ENCODE measurements around the gene UNC119.

The UNC119 gene

DNA sequence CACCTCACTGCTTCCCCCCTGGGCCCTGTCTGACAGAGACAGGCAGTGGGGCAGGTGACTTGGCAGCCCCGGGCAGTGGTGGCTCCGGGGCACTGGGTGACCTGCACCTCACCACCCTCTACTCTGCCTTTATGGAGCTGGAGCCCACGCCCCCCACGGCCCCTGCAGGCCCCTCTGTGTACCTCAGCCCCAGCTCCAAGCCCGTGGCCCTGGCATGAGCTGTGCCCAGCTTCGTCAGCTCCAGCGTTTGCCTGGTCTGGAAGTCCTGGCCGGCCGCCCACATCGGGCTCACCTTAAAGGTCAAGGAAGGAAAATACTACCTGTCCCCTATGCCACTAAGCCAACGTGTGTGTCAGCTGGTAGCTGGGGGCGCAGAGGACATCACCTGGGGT lies 15.2 kb downstream of the UNC119 start:
- Histone ChIP-seq H3K4me1 (ENCODE audit: insufficient read depth, low read length) (no peaks in the 10 kb centered on the region), H3K36me3 (ENCODE audit: insufficient read depth, low read depth, low read length) (no peaks in the 10 kb centered on the region), H3K9ac (ENCODE audit: low read depth, low read length) (no peak overlapping the region), H3K27me3 (ENCODE audit: insufficient read depth, low read length) (no peaks in the 10 kb centered on the region), H3K9me3 (ENCODE audit: insufficient read depth, low read depth, low read length) (no peaks in the 10 kb centered on the region), H3K27ac (ENCODE audit: low read length) (no peak overlapping the region), H3K4me3 (ENCODE audit: low read length) (no peak overlapping the region)

DNA sequence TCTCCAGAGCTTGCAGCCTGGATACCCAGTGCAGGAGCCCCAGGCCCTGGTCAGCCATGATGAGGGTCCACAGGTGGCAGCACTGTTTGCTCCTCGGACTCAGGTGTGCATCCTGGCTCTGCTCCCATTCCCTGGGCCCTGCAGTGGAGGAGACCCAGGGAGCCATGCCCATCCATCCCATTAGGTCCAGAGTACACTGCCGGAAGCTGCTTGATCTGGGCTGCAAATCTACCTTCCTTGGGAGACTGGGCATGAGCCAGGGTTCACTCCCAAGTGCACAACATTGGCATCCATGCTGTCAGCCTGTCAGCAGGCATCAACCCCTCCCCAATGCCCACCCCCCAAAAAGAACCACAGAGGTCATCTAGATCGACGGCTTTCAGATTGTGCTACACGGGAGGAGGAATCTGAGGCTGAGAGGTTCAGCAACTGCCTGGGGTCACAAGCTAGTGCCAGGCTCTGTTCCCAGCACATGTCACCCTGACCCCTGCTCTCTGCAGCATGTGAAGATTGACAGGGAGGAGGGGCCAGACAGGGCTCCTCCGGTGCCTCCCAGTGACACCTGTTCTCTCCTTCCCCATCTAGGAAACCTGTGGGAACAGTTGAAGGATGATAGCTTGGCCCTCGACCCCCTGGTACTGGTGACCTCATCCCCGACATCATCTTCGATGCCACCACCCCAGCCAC lies 15.7 kb downstream of the UNC119 start:
- Histone ChIP-seq H3K27me3 (ENCODE audit: insufficient read depth, low read length) (no peaks in the 10 kb centered on the region), H3K4me1 (ENCODE audit: insufficient read depth, low read length) (no peaks in the 10 kb centered on the region), H3K27ac (ENCODE audit: low read length) (no peak overlapping the region), H3K9ac (ENCODE audit: low read depth, low read length) (no peak overlapping the region), H3K4me3 (ENCODE audit: low read length) (no peak overlapping the region), H3K9me3 (ENCODE audit: insufficient read depth, low read depth, low read length) (no peaks in the 10 kb centered on the region), H3K36me3 (ENCODE audit: insufficient read depth, low read depth, low read length) (no peaks in the 10 kb centered on the region)

DNA sequence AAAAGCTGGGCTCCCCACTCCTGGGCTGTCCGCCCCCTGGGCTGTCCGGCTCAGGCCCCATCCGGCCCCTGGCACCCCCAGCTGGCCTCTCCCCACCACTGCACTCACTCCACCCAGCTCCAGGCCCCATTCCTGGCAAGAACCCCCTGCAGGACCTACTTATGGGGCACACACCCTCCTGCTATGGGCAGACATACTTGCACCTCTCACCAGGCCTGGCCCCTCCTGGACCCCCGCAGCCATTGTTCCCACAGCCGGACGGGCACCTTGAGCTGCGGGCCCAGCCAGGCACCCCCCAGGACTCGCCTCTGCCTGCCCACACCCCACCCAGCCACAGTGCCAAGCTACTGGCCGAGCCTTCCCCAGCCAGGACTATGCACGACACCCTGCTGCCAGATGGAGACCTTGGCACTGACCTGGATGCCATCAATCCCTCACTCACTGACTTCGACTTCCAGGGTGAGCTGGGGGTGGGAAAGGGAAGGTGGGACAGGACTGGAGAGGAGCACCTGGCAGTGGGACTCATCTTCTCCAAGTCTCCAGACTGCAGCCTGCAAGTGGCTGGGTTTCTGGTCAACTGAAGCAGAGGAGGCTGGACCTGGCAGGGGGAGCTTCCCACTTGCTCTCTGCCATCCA lies 17.6 kb downstream of the UNC119 start:
- Histone ChIP-seq H3K36me3 (ENCODE audit: insufficient read depth, low read depth, low read length) (no peaks in the 10 kb centered on the region), H3K4me3 (ENCODE audit: low read length) (no peak overlapping the region), H3K4me1 (ENCODE audit: insufficient read depth, low read length) (no peaks in the 10 kb centered on the region), H3K27ac (ENCODE audit: low read length) (no peak overlapping the region), H3K9me3 (ENCODE audit: insufficient read depth, low read depth, low read length) (no peaks in the 10 kb centered on the region), H3K27me3 (ENCODE audit: insufficient read depth, low read length) (no peaks in the 10 kb centered on the region), H3K9ac (ENCODE audit: low read depth, low read length) (no peak overlapping the region)

DNA sequence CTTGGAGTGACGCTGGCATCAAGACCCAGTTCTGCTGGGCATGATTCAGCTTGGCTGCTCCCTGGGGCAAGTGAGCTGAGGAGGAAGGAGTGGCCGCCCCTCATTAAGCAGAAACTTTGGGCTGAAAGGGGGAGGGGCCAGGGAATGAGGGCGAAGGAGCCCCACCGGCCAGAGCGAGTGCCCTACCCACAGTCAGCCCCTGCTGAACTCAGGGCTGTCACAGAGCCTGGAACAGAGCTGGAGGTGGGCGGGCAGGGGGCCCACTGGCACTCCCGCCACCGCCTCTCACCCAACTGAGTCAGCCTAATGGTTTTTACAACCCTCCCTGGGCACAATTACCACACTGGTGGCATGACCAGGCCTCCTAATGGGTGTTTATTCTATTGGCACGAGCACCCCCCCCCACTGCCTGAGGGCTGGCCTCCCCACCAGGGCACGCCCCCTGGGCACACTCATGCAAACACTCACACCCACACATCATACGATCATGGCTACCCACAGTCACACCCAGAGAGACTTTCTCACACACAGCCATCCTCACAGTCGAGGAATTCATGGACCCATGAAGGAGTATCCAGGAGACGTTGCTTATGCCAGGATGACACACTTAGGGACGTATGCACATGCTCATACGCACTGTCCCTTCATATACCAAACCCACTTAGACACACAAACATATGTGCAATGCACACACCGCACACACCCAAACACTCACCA lies 19.2 kb downstream of the UNC119 start:
- H3K27ac ChIP-seq (ENCODE audit: low read length), result no peak overlapping the region
- H3K27me3 ChIP-seq (ENCODE audit: insufficient read depth, low read length), result no peaks in the 10 kb centered on the region
- no peaks in the 10 kb centered on the region for H3K4me1 ChIP-seq (ENCODE audit: insufficient read depth, low read length)

DNA sequence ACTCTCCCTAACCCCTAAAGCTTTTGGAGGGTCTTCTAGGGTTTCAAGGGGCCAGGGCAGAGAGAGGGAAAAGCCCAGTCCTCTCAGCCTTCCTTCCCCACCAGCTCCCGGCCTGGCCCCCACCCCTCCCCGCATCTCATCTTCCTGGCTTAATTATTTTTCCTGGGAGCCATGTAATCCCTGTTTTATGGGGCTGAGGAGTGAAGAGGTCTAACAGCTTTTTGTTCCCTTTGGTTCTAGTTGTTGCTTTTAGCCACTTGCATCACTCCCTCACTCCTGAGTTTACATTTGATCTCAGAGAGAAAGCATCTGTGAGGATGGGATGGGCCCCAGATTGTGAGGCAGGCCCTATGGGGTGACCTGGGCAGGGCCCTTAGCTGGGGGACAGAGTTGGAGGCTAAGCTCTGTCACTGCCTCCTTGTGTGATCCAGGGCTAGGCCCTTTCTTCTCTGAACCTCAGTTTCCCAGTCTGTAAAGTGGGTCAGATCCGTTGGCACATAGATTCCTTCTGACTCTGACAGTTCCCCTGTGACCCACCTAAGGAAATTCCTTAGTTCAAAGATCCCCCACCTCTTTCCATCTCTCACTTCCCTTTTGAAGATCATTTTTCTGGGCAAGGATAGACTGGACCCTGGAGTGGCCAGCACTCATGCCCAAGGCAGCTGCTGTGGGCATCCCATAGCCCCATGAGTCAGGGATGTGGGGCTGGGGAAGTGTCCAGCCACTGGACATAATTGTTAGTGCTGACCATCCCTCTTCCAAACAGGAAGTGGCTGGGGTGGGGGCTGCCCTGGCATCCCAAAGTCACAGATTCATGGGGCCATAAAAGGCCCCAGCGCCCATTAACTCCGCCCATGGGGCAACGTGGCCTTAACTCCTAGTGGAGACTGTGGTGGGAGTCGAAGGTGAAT lies 20.1 kb downstream of the UNC119 start:
- Histone ChIP-seq H3K27me3 (ENCODE audit: insufficient read depth, low read length) (no peaks in the 10 kb centered on the region), H3K36me3 (ENCODE audit: insufficient read depth, low read depth, low read length) (no peaks in the 10 kb centered on the region), H3K9ac (ENCODE audit: low read depth, low read length) (no peak overlapping the region), H3K4me1 (ENCODE audit: insufficient read depth, low read length) (no peaks in the 10 kb centered on the region), H3K4me3 (ENCODE audit: low read length) (no peak overlapping the region), H3K27ac (ENCODE audit: low read length) (no peak overlapping the region), H3K9me3 (ENCODE audit: insufficient read depth, low read depth, low read length) (no peaks in the 10 kb centered on the region)

More for the DNA sequence above, 19.2 kb downstream of the UNC119 start:
- no peaks in the 10 kb centered on the region for H3K36me3 ChIP-seq (ENCODE audit: insufficient read depth, low read depth, low read length)
- H3K9ac ChIP-seq (ENCODE audit: low read depth, low read length), result no peak overlapping the region
- no peaks in the 10 kb centered on the region for H3K9me3 ChIP-seq (ENCODE audit: insufficient read depth, low read depth, low read length)
- no peak overlapping the region for H3K4me3 ChIP-seq (ENCODE audit: low read length)

DNA sequence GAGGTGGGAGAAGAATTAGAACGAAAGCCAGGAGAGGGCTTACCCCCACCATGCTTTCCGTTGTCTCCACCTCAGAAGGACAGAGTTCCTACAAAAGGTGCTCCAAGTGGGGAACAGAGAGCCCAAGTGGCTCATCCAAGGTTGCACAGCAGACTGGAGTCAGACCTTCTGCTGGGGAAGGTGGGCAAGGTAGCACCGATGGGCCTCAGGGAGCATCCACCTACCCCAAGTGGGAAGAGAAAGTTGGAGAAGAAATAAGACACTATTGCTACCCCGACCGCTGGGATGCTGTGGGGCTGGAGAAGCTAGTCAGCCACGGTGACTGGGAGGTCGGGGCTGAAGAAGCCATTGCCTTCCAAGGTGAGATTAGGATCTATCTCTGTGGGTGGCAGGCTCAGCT lies 21.5 kb downstream of the UNC119 start:
- no peaks in the 10 kb centered on the region for H3K4me1 ChIP-seq (ENCODE audit: insufficient read depth, low read length)
- H3K27me3 ChIP-seq (ENCODE audit: insufficient read depth, low read length), result no peaks in the 10 kb centered on the region
- no peak overlapping the region for H3K27ac ChIP-seq (ENCODE audit: low read length)

DNA sequence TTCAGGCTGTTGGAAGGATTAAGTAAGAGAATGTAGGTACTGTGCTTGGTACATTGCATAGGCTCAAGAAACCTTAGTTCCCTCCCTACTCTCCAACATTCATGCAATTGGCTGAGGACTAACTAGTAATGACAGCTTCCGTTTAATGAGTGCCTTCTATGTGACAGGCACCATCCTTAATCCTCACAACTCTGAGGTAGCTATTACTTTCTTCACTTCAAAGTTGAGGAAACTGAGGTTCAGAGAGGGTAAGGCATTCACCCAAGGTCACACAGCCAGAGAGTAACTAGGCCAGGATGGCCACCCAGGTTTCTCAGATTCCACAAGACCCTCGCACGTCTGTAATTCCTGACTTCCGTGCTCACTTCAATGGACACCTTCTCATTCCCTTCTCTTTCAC lies 22.2 kb downstream of the UNC119 start:
- no peaks in the 10 kb centered on the region for H3K36me3 ChIP-seq (ENCODE audit: insufficient read depth, low read depth, low read length)
- H3K4me3 ChIP-seq (ENCODE audit: low read length), result no peak overlapping the region
- H3K27me3 ChIP-seq (ENCODE audit: insufficient read depth, low read length), result no peaks in the 10 kb centered on the region
- no peaks in the 10 kb centered on the region for H3K4me1 ChIP-seq (ENCODE audit: insufficient read depth, low read length)
- no peak overlapping the region for H3K9ac ChIP-seq (ENCODE audit: low read depth, low read length)
- H3K9me3 ChIP-seq (ENCODE audit: insufficient read depth, low read depth, low read length), result no peaks in the 10 kb centered on the region
- no peak overlapping the region for H3K27ac ChIP-seq (ENCODE audit: low read length)

More for the DNA sequence above, 21.5 kb downstream of the UNC119 start:
- Histone ChIP-seq H3K9me3 (ENCODE audit: insufficient read depth, low read depth, low read length) (no peaks in the 10 kb centered on the region), H3K36me3 (ENCODE audit: insufficient read depth, low read depth, low read length) (no peaks in the 10 kb centered on the region), H3K9ac (ENCODE audit: low read depth, low read length) (no peak overlapping the region), H3K4me3 (ENCODE audit: low read length) (no peak overlapping the region)

DNA sequence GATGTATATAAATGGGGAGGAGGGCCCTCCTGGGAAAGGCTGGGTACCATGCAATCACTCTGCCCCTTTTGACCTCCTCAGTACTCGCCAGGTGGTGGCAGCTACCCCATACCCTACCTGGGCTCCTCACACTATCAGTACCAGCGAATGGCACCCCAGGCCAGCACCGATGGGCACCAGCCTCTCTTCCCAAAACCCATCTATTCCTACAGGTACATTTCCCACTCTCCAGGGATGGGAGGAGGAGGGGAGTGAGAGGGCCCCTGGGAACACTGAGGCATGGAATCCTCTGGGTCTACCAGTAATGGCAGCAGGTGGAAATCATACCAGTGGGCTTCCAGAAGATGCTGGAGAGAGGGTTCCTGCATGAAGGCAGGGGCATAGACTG lies 23.4 kb downstream of the UNC119 start:
- Histone ChIP-seq H3K9ac (ENCODE audit: low read depth, low read length) (no peak overlapping the region), H3K36me3 (ENCODE audit: insufficient read depth, low read depth, low read length) (no peaks in the 10 kb centered on the region), H3K9me3 (ENCODE audit: insufficient read depth, low read depth, low read length) (no peaks in the 10 kb centered on the region), H3K27ac (ENCODE audit: low read length) (no peak overlapping the region), H3K27me3 (ENCODE audit: insufficient read depth, low read length) (no peaks in the 10 kb centered on the region), H3K4me3 (ENCODE audit: low read length) (no peak overlapping the region), H3K4me1 (ENCODE audit: insufficient read depth, low read length) (no peaks in the 10 kb centered on the region)

DNA sequence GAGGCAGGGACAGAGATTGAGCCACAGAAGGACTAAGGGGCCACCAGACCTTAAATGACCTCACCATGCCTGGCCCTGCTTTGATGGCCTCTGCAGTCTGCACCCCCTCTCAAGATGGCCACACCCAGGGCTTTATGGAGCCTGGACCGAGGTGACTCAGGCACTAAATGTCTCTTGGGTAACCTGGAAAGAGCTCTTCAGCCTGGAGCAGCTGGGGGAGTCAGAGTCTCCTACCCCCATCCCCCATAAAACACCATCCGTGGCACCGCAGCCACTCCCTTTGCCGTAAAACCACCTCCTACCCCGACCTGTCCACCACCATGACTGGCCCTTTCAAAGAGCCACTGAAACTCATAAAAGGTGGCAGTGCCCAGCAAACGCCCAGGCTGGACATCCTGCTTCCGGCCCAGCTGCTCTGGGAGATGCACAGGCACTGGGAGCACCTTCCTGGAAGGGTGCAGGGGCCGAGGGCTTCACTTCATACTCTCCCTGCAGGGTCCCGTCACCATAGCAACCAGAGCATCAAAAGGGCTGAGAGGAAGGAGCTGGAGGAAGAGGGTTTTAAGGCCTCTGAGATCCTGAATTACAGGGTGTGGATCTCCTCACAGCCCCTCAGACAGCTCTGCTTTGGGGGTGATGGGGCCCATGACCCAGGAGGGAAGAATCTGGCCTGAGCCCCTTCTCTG lies 24.0 kb downstream of the UNC119 start:
- H3K27ac ChIP-seq (ENCODE audit: low read length), result no peak overlapping the region
- no peak overlapping the region for H3K4me3 ChIP-seq (ENCODE audit: low read length)
- H3K27me3 ChIP-seq (ENCODE audit: insufficient read depth, low read length), result no peaks in the 10 kb centered on the region
- no peak overlapping the region for H3K9ac ChIP-seq (ENCODE audit: low read depth, low read length)
- no peaks in the 10 kb centered on the region for H3K4me1 ChIP-seq (ENCODE audit: insufficient read depth, low read length)
- no peaks in the 10 kb centered on the region for H3K9me3 ChIP-seq (ENCODE audit: insufficient read depth, low read depth, low read length)
- H3K36me3 ChIP-seq (ENCODE audit: insufficient read depth, low read depth, low read length), result no peaks in the 10 kb centered on the region

DNA sequence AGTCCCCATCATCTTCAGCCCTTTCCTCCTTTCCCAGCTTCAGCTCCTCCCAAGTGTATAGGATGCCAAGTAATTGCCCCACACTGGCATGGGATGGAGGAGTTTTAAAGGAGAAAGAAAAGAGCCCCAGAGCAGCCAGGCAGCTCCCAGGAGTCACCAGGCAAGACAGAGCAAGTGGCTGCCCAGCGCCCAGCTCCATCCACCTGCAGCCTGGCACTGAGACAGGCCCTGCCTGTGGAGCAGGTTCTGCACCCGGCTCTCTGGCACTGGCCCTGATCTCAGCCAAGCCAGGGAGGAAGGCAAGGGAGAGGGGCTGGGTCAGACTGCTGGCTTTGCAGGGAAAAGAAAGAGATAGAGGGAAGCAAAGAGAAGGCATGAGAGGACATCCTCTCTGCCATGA lies 24.6 kb downstream of the UNC119 start:
- H3K9ac ChIP-seq (ENCODE audit: low read depth, low read length), result no peak overlapping the region
- H3K27me3 ChIP-seq (ENCODE audit: insufficient read depth, low read length), result no peaks in the 10 kb centered on the region
- no peaks in the 10 kb centered on the region for H3K9me3 ChIP-seq (ENCODE audit: insufficient read depth, low read depth, low read length)
- H3K4me3 ChIP-seq (ENCODE audit: low read length), result no peak overlapping the region
- no peak overlapping the region for H3K27ac ChIP-seq (ENCODE audit: low read length)
- no peaks in the 10 kb centered on the region for H3K4me1 ChIP-seq (ENCODE audit: insufficient read depth, low read length)
- H3K36me3 ChIP-seq (ENCODE audit: insufficient read depth, low read depth, low read length), result no peaks in the 10 kb centered on the region

DNA sequence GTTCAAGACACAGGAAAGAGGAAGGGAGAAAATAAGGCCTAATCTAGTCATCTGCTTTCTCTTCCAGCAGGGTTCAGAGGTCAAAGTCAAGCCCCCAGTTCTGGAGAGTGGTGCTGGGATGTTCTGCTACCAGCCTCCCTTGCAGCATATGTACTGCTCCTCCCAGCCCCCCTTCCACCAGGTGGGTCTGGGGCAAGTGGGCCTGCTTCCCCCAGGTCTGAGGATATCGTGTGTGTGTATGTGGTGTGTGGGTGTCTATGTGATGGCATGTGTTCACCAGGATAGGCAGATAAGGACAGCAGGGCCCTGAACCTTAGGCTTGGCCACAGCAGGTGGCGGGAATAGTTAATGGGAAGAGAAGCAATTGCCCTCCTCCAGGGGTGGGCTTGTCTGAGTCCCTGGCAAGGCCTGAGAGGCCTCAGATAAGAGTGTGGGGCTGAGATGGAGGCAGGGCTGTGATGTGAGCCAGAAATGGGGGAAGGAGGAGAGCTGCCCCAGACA lies 25.2 kb downstream of the UNC119 start:
- Histone ChIP-seq H3K9ac (ENCODE audit: low read depth, low read length) (no peak overlapping the region), H3K4me1 (ENCODE audit: insufficient read depth, low read length) (no peaks in the 10 kb centered on the region)

More for the DNA sequence above, 25.2 kb downstream of the UNC119 start:
- Histone ChIP-seq H3K36me3 (ENCODE audit: insufficient read depth, low read depth, low read length) (no peaks in the 10 kb centered on the region), H3K4me3 (ENCODE audit: low read length) (no peak overlapping the region), H3K27ac (ENCODE audit: low read length) (no peak overlapping the region), H3K27me3 (ENCODE audit: insufficient read depth, low read length) (no peaks in the 10 kb centered on the region), H3K9me3 (ENCODE audit: insufficient read depth, low read depth, low read length) (no peaks in the 10 kb centered on the region)

Data from iPS-20b (cell line).